Vagina (tissue), 2 donors: ENCODE measurements around the gene PI16. TPM values are rescaled to one million over a fixed set of nuclear protein-coding genes. Genes with fewer than 3 reads are reported as not detected.

Source experiments
- DNase-seq, 2 donors: peaks; one replicate each; pipeline ENCODE4 v3.0.0-alpha.2; 2017; ENCODE audit errors: extremely low spot score in 2 of 2
- H3K27ac ChIP-seq: fragments of 200-600 bp; sonication (generic); one replicate; pipeline ENCODE4 v1.5.1; 2019
- H3K27me3 ChIP-seq: fragments of 200-600 bp; sonication (generic); one replicate; pipeline ENCODE4 v1.5.1; 2019
- H3K36me3 ChIP-seq, 2 donors: fragments of 200-600 bp; sonication (generic); one replicate each; pipeline ENCODE4 v1.5.1; 2017 to 2019
- H3K4me1 ChIP-seq: fragments of 200-600 bp; sonication (generic); one replicate; pipeline ENCODE4 v1.5.1; 2019
- H3K4me3 ChIP-seq, 2 donors: fragments of 200-600 bp; sonication (generic); 1 replicate in 1 of 2; 2 replicates in 1 of 2; pipeline ENCODE4 v1.5.1; 2016 to 2019
- H3K9me3 ChIP-seq: fragments of 200-600 bp; sonication (generic); one replicate; pipeline ENCODE4 v1.5.1; 2019
- POLR2A ChIP-seq, 2 donors: fragments of 450-650 bp; IDR thresholded peaks; one replicate each; pipeline ENCODE4 v1.6.1; 2017; ENCODE audit warnings: antibody characterized with exemption in 2 of 2, mild to moderate bottlenecking in 2 of 2, moderate library complexity in 2 of 2
- POLR2AphosphoS5 ChIP-seq, 2 donors: sonication (generic); formaldehyde crosslinking; IDR thresholded peaks; one replicate each; pipeline ENCODE4 v1.9.0; 2017; ENCODE audit warnings: antibody characterized with exemption in 2 of 2, mild to moderate bottlenecking in 2 of 2, low read depth in 1 of 2; ENCODE audit not compliant: insufficient read depth in 1 of 2
- intact Hi-C: fragments of 100-400 bp; cut with DNase I; formaldehyde crosslinking; loops from one replicate; pipeline ENCODE4 v1.15.1; 2023
- total RNA-seq: library from RNA; depleted of rRNA; stranded (reverse); fragments of >200 nt; gene quantifications from one replicate; pipeline ENCODE4 v1.2.3, GENCODE V29; 2016
- TF ChIP-seq, protein P1 (sequence below), 3 experiments: fragments of 450-650 bp in 2 of 3; fragments of 200-600 bp in 1 of 3; sonication (generic) in 1 of 3; IDR thresholded peaks; one replicate each; pipeline ENCODE4 v1.5.1; 2017 to 2019; ENCODE audit warnings: antibody characterized with exemption in 3 of 3, mild to moderate bottlenecking in 2 of 3, moderate library complexity in 2 of 3

Gene PI16
- total RNA-seq, 1 donor from 2014 or later: 88.6 TPM

GRCh38 chr6:36969988-36970891 lies 15.7 kb downstream of the PI16 start:
- H3K27me3 ChIP-seq: no peaks in the 10 kb centered on the region
- H3K4me1 ChIP-seq: peaks cover 58% of the 10 kb centered on the region
- intact Hi-C loops: no loop called here
- no peaks in the 10 kb centered on the region for H3K9me3 ChIP-seq
- no peak overlapping the region for H3K4me3 ChIP-seq
- DNase-seq: no peak
- peaks cover 0 to 78% of the 10 kb centered on the region in 2 donors for H3K36me3 ChIP-seq
- H3K27ac ChIP-seq: peak overlapping the region; percentile 79
- TF ChIP-seq, protein P1, sequence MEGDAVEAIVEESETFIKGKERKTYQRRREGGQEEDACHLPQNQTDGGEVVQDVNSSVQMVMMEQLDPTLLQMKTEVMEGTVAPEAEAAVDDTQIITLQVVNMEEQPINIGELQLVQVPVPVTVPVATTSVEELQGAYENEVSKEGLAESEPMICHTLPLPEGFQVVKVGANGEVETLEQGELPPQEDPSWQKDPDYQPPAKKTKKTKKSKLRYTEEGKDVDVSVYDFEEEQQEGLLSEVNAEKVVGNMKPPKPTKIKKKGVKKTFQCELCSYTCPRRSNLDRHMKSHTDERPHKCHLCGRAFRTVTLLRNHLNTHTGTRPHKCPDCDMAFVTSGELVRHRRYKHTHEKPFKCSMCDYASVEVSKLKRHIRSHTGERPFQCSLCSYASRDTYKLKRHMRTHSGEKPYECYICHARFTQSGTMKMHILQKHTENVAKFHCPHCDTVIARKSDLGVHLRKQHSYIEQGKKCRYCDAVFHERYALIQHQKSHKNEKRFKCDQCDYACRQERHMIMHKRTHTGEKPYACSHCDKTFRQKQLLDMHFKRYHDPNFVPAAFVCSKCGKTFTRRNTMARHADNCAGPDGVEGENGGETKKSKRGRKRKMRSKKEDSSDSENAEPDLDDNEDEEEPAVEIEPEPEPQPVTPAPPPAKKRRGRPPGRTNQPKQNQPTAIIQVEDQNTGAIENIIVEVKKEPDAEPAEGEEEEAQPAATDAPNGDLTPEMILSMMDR (IDR thresholded peaks at IDR 0.05): no peak
- TF ChIP-seq POLR2A (IDR thresholded peaks at IDR 0.05) (no peak), POLR2AphosphoS5 (IDR thresholded peaks at IDR 0.05; ENCODE audit: insufficient read depth in 1 of 2, low read depth in 1 of 2) (no peak)

DNA sequence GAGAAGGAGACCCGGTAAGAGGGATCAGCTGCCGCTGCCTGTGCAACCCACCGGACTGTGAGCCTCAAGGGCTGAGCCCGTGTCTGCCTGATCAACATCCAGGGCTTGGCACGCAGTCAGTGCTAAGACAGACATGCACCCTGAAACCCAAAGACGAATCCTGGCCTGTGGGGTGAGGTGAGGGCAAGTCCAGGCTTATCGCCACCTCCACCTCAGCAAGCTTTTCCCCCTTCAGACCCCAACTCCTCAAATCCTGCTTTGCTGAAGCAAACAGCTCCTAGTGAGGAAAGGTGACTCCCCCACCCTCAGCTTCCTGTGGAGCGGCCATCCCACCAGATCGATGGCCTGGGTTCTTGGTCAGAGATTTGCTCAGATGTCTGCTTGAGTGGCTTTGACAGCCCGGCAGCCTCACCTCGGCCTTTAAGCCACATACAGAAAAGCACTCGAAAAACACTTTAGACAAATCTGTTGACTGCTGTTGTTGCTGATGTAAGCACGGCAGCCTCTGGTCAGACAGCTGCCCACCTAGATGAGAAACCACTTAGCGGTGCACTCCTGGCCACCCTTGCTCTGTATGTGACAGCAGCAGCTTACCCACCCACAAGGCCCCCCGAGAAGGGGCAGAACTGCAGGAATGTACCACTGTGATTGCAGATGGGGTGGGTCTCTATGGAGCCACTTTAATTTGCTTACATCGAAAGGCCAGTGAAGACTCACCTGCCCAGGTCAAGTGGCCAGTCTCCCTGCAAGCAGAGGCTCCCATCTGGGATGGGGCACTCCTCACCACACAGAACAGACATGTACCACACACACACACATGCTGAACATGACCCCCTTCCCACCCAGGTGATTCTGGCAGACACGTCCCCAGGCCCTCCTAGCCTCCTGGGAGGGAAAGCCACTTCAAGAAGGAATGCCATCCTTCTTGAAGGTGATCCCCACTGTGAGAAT lies 16.6 kb downstream of the PI16 start:
- H3K36me3 ChIP-seq: peaks cover 0 to 87% of the 10 kb centered on the region in 2 donors
- DNase-seq: no peak
- peak overlapping the region; percentile 79 for H3K27ac ChIP-seq
- no peaks in the 10 kb centered on the region for H3K27me3 ChIP-seq
- H3K4me3 ChIP-seq: no peak overlapping the region
- no peaks in the 10 kb centered on the region for H3K9me3 ChIP-seq
- intact Hi-C loops: no loop called here
- peaks cover 62% of the 10 kb centered on the region for H3K4me1 ChIP-seq
- TF ChIP-seq, protein P1 (IDR thresholded peaks at IDR 0.05): no peak
- TF ChIP-seq POLR2A (IDR thresholded peaks at IDR 0.05) (no peak), POLR2AphosphoS5 (IDR thresholded peaks at IDR 0.05; ENCODE audit: insufficient read depth in 1 of 2, low read depth in 1 of 2) (no peak)

DNA sequence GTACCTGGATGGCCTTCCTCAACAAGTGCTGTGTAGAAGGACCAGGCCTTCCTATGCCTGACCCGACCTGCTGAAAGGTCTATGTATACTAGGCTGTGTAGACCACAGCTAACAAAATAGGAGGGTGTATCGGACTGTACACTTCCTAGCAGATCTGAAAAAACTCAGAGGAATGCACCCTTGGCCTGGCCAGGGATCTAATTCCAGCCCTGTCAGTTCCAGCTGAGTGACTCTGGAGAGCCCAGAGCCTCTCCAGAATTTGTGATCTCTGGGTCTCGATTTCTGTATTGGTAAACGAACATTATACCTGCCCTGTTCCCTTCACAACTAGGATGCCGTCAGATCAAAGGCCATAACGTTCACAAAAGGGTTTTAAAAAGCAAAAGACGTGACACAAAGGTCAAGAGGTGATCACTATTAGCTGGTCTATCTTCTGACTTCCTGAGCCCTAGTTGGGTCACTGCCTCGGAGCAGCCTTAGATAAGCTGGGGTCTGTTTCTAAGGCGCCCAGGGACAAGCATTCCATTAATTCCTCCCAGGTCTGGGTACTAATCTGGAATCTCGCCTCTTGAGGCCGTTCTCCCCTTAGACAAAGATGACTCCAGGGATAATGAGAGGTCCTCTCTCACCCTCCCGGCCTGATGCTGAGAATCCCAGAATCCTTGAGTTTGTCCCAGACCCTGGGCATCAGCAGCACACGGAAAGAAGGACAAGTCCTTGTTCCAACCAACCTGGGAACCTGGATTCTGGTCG lies 17.6 kb downstream of the PI16 start:
- TF ChIP-seq POLR2AphosphoS5 (IDR thresholded peaks at IDR 0.05; ENCODE audit: insufficient read depth in 1 of 2, low read depth in 1 of 2) (no peak), POLR2A (IDR thresholded peaks at IDR 0.05) (no peak)
- peaks cover 63% of the 10 kb centered on the region for H3K4me1 ChIP-seq
- peak overlapping the region; percentile 79 for H3K27ac ChIP-seq
- intact Hi-C loops: no loop called here
- H3K36me3 ChIP-seq: peaks cover 0 to 96% of the 10 kb centered on the region in 2 donors
- no peaks in the 10 kb centered on the region for H3K9me3 ChIP-seq
- no peak overlapping the region for H3K4me3 ChIP-seq
- DNase-seq: no peak
- no peaks in the 10 kb centered on the region for H3K27me3 ChIP-seq

- peak overlapping the region; percentile 79 for H3K27ac ChIP-seq
- H3K36me3 ChIP-seq: peaks cover 0 to 97% of the 10 kb centered on the region in 2 donors
- no peak for DNase-seq
- H3K27me3 ChIP-seq: no peaks in the 10 kb centered on the region
- no peaks in the 10 kb centered on the region for H3K9me3 ChIP-seq
- no peak overlapping the region for H3K4me3 ChIP-seq
- TF ChIP-seq POLR2AphosphoS5 (IDR thresholded peaks at IDR 0.05; ENCODE audit: insufficient read depth in 1 of 2, low read depth in 1 of 2) (no peak), POLR2A (IDR thresholded peaks at IDR 0.05) (no peak)
- TF ChIP-seq, protein P1 (IDR thresholded peaks at IDR 0.05): no peak
- peaks cover 61% of the 10 kb centered on the region for H3K4me1 ChIP-seq
- intact Hi-C loops: no loop called here
Observed at GRCh38 chr6:36973190-36973589, 18.7 kb downstream of the PI16 start.

DNA sequence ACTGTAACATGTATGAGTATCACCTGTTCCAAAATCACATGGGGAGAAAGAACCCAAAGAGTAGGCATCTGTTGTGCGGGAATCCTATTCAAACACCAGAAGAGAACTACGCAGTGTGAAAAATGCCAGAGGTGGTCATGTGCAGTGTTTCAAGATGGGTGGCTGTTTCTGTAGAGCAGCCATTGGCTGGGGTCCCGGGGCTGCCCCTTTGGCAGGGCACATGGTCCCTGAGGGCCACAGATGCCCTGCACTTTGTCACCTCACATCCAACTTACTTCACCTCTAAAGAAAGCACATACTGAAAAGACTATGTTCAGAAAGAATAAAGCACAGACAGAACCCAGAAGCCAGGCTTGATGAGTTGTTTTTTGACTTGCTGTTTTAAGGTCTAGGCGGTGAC lies 19.1 kb downstream of the PI16 start:
- no peaks in the 10 kb centered on the region for H3K9me3 ChIP-seq
- peaks cover 61% of the 10 kb centered on the region for H3K4me1 ChIP-seq
- H3K4me3 ChIP-seq: no peak overlapping the region
- TF ChIP-seq, protein P1 (IDR thresholded peaks at IDR 0.05): no peak
- TF ChIP-seq POLR2AphosphoS5 (IDR thresholded peaks at IDR 0.05; ENCODE audit: insufficient read depth in 1 of 2, low read depth in 1 of 2) (no peak), POLR2A (IDR thresholded peaks at IDR 0.05) (no peak)
- H3K36me3 ChIP-seq: peaks cover 0 to 97% of the 10 kb centered on the region in 2 donors
- intact Hi-C loops: no loop called here
- no peaks in the 10 kb centered on the region for H3K27me3 ChIP-seq
- H3K27ac ChIP-seq: peak overlapping the region; percentile 79
- no peak for DNase-seq
